Parathyroid adenoma (tissue), 2 donors: Measurements from ENCODE around the gene TGFBR1.

Experiments used
- H2AFZ ChIP-seq: fragments of 300-600 bp; sonication (generic); one replicate; pipeline ENCODE4 v1.7.0; 2017; ENCODE audit warnings: antibody characterized with exemption, mild to moderate bottlenecking
- H3K27ac ChIP-seq: fragments of 300-600 bp; sonication (generic); one replicate; pipeline ENCODE4 v1.7.0; 2017
- H3K27me3 ChIP-seq: fragments of 300-600 bp; sonication (generic); one replicate; pipeline ENCODE4 v1.7.0; 2017; ENCODE audit warnings: low read length; ENCODE audit not compliant: control insufficient read depth, insufficient read depth
- H3K36me3 ChIP-seq: fragments of 300-600 bp; sonication (generic); one replicate; pipeline ENCODE4 v1.7.0; 2017; ENCODE audit warnings: low read length; ENCODE audit not compliant: control insufficient read depth, insufficient read depth
- H3K4me1 ChIP-seq: fragments of 300-600 bp; sonication (generic); one replicate; pipeline ENCODE4 v1.7.0; 2017; ENCODE audit warnings: control low read depth
- H3K4me2 ChIP-seq: fragments of 300-600 bp; sonication (generic); one replicate; pipeline ENCODE4 v1.7.0; 2017; ENCODE audit warnings: low read length
- H3K4me3 ChIP-seq: fragments of 300-600 bp; sonication (generic); one replicate; pipeline ENCODE4 v1.7.0; 2017; ENCODE audit warnings: low read depth, low read length
- H3K79me2 ChIP-seq: fragments of 300-600 bp; sonication (generic); one replicate; pipeline ENCODE4 v1.7.0; 2017; ENCODE audit warnings: control low read depth
- H3K9ac ChIP-seq: fragments of 300-600 bp; sonication (generic); one replicate; pipeline ENCODE4 v1.7.0; 2017; ENCODE audit warnings: mild to moderate bottlenecking
- H3K9me3 ChIP-seq: fragments of 300-600 bp; sonication (generic); one replicate; pipeline ENCODE4 v1.7.0; 2017; ENCODE audit warnings: low read length; ENCODE audit not compliant: control insufficient read depth
- TF ChIP-seq, protein P1 (sequence below): fragments of 300-600 bp; sonication (generic); IDR thresholded peaks from one replicate; pipeline ENCODE4 v1.7.0; 2017; ENCODE audit warnings: antibody characterized with exemption, mild to moderate bottlenecking
- donor health status: primary hyperparathyroidism.

Gene TGFBR1

DNA sequence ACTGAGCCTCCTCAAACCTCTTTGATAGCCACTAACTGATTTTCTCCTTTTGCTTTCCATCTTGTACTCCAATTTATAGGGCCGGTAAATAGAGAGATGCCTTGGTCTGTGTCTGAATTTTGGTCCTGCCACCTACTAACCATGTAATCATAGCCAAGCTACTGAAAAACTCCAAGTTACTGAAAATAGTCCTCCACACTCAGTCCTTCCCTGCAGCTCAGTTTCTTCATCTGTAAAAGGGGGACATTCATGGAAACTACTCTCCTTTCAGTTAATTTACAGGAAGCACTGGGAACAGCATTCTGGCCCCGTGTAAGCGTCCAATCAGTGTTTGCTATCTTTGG, 30.0 kb upstream of the TGFBR1 start:
- Histone ChIP-seq H3K4me3 (no peak overlapping the region), H3K27me3 (no peaks in the 10 kb centered on the region), H3K4me2 (no peak overlapping the region), H2AFZ (no peak overlapping the region), H3K36me3 (no peaks in the 10 kb centered on the region), H3K27ac (no peak overlapping the region), H3K9ac (no peak overlapping the region), H3K4me1 (no peaks in the 10 kb centered on the region), H3K79me2 (no peaks in the 10 kb centered on the region), H3K9me3 (no peaks in the 10 kb centered on the region)
- TF ChIP-seq, protein P1, sequence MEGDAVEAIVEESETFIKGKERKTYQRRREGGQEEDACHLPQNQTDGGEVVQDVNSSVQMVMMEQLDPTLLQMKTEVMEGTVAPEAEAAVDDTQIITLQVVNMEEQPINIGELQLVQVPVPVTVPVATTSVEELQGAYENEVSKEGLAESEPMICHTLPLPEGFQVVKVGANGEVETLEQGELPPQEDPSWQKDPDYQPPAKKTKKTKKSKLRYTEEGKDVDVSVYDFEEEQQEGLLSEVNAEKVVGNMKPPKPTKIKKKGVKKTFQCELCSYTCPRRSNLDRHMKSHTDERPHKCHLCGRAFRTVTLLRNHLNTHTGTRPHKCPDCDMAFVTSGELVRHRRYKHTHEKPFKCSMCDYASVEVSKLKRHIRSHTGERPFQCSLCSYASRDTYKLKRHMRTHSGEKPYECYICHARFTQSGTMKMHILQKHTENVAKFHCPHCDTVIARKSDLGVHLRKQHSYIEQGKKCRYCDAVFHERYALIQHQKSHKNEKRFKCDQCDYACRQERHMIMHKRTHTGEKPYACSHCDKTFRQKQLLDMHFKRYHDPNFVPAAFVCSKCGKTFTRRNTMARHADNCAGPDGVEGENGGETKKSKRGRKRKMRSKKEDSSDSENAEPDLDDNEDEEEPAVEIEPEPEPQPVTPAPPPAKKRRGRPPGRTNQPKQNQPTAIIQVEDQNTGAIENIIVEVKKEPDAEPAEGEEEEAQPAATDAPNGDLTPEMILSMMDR: no peak

DNA sequence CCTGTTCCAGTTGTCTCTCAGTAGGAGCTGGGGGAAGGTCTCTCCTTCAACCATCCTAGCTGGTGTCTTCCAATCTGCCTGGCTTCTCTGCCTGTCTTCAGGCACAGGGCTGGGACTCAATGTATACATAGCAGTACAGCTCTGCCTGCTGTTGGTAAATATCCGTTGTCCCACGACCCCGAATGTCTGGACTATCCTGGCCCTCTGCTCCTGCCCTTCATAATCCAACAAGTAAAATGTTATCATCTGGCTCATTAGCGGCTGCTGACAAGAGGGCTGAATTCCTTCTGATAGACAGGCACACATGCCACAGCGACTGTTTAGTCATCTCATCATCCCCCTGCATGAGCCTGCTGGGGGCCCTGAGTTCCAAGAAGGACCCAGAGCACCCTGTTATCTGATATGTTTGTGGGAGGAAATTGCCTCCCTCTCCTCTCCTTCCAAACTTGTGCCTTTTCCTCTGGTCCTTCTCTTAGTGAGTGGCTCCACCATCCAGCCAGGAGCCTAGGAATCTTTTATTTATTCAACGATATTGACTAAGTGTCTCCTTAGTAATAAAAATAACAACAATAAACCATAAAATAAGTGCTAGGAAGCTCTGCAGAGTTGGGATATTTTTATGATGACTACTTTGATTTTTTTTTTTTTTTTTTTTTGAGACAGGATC, 29.5 kb upstream of the TGFBR1 start:
- Histone ChIP-seq H3K27ac (no peak overlapping the region), H3K4me2 (no peak overlapping the region), H3K4me3 (no peak overlapping the region), H3K9ac (no peak overlapping the region), H2AFZ (no peak overlapping the region), H3K4me1 (no peaks in the 10 kb centered on the region), H3K79me2 (no peaks in the 10 kb centered on the region), H3K36me3 (no peaks in the 10 kb centered on the region), H3K9me3 (no peaks in the 10 kb centered on the region), H3K27me3 (no peaks in the 10 kb centered on the region)
- TF ChIP-seq, protein P1: no peak

DNA sequence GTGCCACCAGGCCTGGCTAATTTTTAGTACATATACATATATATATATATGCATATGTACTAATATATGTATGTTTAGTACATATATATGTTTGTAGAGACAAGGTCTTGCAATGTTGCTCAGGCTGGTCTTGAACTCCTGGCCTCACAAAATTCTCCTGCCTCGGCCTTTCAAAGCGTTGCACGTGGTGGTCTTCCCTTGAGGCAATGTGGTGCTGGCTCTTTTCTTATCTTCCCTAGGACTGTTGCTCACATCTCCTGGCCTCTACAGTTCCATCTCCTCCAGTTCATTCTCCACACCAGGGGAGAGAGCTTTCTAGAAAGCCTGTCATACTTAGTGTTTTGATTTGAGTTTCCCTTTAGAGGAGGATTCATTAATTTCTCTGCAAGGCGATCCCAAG, 28.9 kb upstream of the TGFBR1 start:
- Histone ChIP-seq H2AFZ (no peak overlapping the region), H3K4me3 (no peak overlapping the region), H3K79me2 (no peaks in the 10 kb centered on the region), H3K9ac (no peak overlapping the region), H3K4me1 (no peaks in the 10 kb centered on the region), H3K27ac (no peak overlapping the region), H3K9me3 (no peaks in the 10 kb centered on the region), H3K27me3 (no peaks in the 10 kb centered on the region), H3K36me3 (no peaks in the 10 kb centered on the region), H3K4me2 (no peak overlapping the region)
- TF ChIP-seq, protein P1: no peak

DNA sequence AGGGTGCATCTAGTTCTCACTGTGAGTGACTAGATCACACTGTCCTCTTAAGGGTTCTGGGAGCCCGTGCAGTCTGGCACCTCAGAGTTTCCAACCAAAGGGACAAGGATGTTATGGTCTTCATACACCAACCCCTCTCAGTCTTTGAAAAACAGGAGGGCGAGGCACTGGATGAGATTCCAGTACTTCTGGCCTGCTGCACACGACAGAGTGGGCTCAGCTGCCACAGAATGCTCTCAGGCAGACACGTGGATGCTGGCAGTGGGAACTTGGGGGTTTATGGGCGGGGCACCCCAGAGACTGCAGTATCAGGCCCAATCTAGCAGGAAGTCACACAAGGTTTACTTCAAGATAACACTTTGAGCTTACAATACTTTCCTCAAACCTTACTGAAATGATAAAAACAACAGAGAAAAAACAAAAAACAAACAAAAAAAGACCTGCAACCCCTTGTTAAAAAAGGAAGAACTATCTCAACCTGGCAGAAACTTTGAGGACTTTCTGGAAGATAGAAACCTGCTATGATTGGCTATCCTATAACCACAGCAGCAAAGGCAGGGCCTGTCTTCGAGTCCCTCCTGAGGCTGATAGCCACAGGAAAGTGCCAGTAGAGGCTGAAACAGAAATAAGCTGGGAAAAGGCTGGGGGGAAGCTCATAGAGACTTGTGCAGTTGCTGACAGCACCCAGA, 28.3 kb upstream of the TGFBR1 start:
- no peak overlapping the region for H3K27ac ChIP-seq
- H3K9me3 ChIP-seq: no peaks in the 10 kb centered on the region

More for the DNA sequence above, 28.3 kb upstream of the TGFBR1 start:
- Histone ChIP-seq H3K9ac (no peak overlapping the region), H3K79me2 (no peaks in the 10 kb centered on the region), H3K4me3 (no peak overlapping the region), H3K27me3 (no peaks in the 10 kb centered on the region), H3K4me1 (no peaks in the 10 kb centered on the region), H3K36me3 (no peaks in the 10 kb centered on the region), H2AFZ (no peak overlapping the region), H3K4me2 (no peak overlapping the region)
- TF ChIP-seq, protein P1: no peak
